ENCODE data around the gene FUCA2.

- TF ChIP-seq CTCF (IDR thresholded peaks at IDR 0.05) (no peak), OVOL2 (CRISPR knock-in tag; IDR thresholded peaks at IDR 0.05; ENCODE audit: borderline replicate concordance) (no peak), ZNF416 (CRISPR knock-in tag; IDR thresholded peaks at IDR 0.05) (no peak), PRDM15 (CRISPR knock-in tag; IDR thresholded peaks at IDR 0.05) (no peak), ZNF512 (CRISPR knock-in tag; IDR thresholded peaks at IDR 0.05; ENCODE audit: borderline replicate concordance) (no peak), ESRRA (CRISPR knock-in tag; IDR thresholded peaks at IDR 0.05; ENCODE audit: borderline replicate concordance) (no peak), MYBL2 (CRISPR knock-in tag; IDR thresholded peaks at IDR 0.05) (no peak), ZNF425 (CRISPR knock-in tag; conservative IDR thresholded peaks at IDR 0.05) (no peak)
Observed at GRCh38 chr6:143486752-143487151, 24.8 kb downstream of the FUCA2 start.

Data from WTC11 (cell line).